Fibroblast of skin of back (primary cell): Measurements from ENCODE around the gene NUPR1. TPM values are rescaled to one million over a fixed set of nuclear protein-coding genes. Genes with fewer than 3 reads are reported as not detected.
"Not testable (repeated sequence)": the region's sequence is repeated elsewhere in the genome, so short reads cannot be mapped to it uniquely, and the experiment has no call there.

Experiments
- DNase-seq: peaks from one replicate; pipeline ENCODE4 v3.0.0-alpha.2; 2013
- polyA plus RNA-seq, 2 experiments: library from polyadenylated mRNA; unstranded; fragments of 120-200 nt; gene quantifications; one replicate each; pipeline ENCODE4 v1.2.1, GENCODE V29; 2013; ENCODE audit not compliant: insufficient read length in 2 of 2

The NUPR1 gene
- polyA plus RNA-seq (2013, experiment 1 of 2; ENCODE audit: insufficient read length) = 97.5 TPM
- polyA plus RNA-seq (2013, experiment 2 of 2; ENCODE audit: insufficient read length) = 68.8 TPM

- peak; percentile 92 for DNase-seq
Observed at GRCh38 chr16:28538733-28539596, at the start of gene NUPR1. TSS of gene NUPR1 (minus strand) at chr16:28538974. CDS start at chr16:28538907, 67 bp downstream.

- DNase-seq = no peak
Observed at GRCh38 chr16:28587386-28587785, 48.6 kb upstream of the NUPR1 start.

GRCh38 chr16:28586466-28586865 is 47.7 kb upstream of the NUPR1 start:
- no peak for DNase-seq

GRCh38 chr16:28585674-28586073 is 46.9 kb upstream of the NUPR1 start:
- DNase-seq = no peak

GRCh38 chr16:28580726-28581315 is 42.0 kb upstream of the NUPR1 start:
- DNase-seq = no peak

- DNase-seq = no peak
Observed at GRCh38 chr16:28575446-28576109, 36.8 kb upstream of the NUPR1 start.

GRCh38 chr16:28574925-28575324 is 36.2 kb upstream of the NUPR1 start:
- DNase-seq = no peak

- no peak for DNase-seq
Observed at GRCh38 chr16:28573738-28574718, 35.3 kb upstream of the NUPR1 start.

GRCh38 chr16:28572696-28573510 is 34.1 kb upstream of the NUPR1 start:
- peak; percentile 60 for DNase-seq

- DNase-seq = no peak
Observed at GRCh38 chr16:28569968-28570752, 31.4 kb upstream of the NUPR1 start.

- peak; percentile 35 for DNase-seq
Observed at GRCh38 chr16:28569021-28569420, 30.2 kb upstream of the NUPR1 start.

- DNase-seq = no peak
Observed at GRCh38 chr16:28567292-28567691, 28.5 kb upstream of the NUPR1 start.

- DNase-seq = not testable (repeated sequence)
Observed at GRCh38 chr16:28566233-28566925, 27.6 kb upstream of the NUPR1 start.

GRCh38 chr16:28563218-28563617 is 24.4 kb upstream of the NUPR1 start:
- DNase-seq = no peak

GRCh38 chr16:28562199-28562598 is 23.4 kb upstream of the NUPR1 start:
- DNase-seq = no peak

GRCh38 chr16:28561557-28562187 is 22.9 kb upstream of the NUPR1 start:
- DNase-seq = no peak

GRCh38 chr16:28558456-28558855 is 19.7 kb upstream of the NUPR1 start:
- DNase-seq = peak; percentile 22

GRCh38 chr16:28556914-28557320 is 18.1 kb upstream of the NUPR1 start:
- DNase-seq = no peak

GRCh38 chr16:28555561-28555960 is 16.8 kb upstream of the NUPR1 start:
- no peak for DNase-seq
